ENCODE results near the gene MYOF.
"Not testable (repeated sequence)": the region's sequence is repeated elsewhere in the genome, so short reads cannot be mapped to it uniquely, and the experiment has no call there.

The MYOF gene

DNA sequence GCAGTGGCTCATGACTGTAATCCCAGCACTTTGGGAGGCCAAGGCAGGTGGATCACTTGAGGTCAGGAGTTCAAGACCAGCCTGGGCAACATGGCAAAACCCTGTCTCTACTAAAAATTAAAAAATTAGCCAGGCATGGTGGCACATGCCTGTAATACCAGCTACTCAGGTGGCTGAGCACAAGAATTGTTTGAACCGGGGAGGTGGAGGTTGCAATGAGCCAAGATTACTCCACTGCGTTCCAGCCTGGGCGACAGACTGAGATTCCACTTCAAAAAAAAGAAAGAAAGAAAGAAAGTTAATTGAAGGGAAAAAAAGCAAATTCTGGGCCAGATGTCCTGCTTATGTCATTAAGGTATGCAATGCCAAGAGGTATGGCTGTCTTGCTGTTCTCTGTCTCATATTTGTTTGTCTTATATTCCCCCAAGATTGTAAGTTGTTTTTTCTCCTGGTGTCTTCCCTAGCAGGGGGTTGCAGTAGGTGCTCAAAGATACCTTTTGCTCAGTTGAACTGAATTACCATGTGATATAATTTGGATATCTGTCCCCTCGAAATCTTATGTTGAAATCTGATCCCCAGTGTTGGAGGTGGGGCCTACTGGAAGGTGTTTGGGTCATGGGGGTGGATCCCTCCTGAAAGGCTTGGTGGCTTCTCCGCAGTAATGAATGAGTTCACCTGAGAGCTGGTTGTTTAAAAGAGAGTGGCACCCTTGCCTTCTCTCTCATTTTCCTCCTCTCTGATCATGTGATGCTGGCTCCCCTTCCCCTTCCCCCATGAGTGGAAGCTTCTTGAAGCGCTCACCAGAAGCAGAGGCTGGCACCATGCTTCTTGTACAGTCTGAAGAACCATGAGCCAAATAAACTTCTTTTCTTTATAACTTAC lies 60.9 kb downstream of the MYOF start:
- no peak for DNase-seq

DNA sequence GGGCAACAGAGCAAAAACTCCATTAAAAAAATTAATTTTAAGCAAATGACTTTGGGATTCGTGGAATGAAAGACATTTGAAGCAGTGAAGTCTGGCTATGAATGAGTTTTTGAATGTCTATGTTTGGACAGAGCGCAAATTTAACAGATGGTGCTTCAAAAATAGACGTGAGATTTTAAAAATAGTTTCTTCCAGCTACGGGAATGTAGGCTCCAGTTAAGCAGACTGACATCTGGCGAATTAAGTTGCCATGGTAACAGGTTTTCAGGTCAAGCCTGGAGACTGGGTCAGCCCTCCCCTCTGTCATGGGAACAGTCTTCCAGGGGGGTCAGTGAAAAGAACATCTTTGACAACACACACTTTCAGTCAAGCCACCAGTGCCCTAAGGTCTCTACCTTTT lies 62.0 kb downstream of the MYOF start:
- no peak for DNase-seq

DNA sequence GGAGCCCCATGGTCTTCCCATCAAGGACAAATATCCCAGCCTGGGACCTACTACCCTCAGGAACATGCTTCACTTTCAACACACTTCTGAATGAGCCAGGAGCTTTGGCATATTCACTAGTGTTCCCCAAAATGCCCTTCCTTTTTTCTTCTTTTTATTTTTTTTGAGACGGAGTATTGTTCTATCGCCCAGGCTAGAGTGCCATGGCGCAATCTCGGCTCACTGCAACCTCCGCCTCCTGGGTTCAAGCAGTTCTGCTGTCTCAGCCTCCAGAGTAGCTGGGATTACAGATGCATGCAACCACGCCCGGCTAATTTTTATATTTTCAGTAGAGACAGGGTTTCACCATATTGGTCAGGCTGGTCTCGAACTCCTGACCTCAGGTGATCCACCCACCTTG lies 63.1 kb downstream of the MYOF start:
- not testable (repeated sequence) for DNase-seq

DNA sequence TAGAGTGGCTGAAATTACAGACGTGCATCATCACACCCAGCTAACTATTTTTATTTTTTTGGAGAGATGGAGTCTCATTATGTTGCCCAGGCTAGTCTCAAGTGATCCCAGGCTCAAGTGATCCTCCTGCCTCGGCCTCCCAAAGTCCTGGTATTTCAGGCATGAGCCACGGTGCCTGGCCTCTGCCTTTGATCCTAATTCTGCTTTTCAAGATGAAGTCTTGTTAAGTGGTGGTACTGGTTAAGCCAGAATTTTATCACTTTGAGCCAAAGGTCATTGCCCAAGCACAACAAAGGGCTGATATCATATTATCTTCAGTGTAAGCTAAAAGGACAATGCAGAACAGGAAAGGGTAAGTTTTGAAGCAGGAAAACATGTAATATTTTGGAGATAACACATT lies 64.2 kb downstream of the MYOF start:
- no peak for DNase-seq

DNA sequence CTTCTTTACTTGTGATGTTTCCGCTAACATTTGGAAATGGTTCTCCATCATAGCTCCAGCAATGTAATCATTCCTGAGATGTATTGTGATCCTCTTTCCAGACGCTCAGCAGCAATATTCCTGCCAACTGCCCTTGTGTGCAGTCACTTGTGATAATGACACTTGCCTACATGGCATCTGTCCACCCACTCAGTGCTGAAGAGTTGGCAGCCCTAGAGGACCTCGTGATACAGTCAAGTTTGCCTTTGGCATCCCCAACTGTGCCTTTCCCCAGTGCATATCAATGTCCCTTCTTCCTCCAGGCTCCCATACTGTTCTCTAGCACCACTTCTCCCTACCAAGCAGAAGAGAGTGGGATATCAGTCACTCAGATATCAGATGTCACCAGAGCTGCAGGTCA lies 64.9 kb downstream of the MYOF start:
- no peak for DNase-seq

DNA sequence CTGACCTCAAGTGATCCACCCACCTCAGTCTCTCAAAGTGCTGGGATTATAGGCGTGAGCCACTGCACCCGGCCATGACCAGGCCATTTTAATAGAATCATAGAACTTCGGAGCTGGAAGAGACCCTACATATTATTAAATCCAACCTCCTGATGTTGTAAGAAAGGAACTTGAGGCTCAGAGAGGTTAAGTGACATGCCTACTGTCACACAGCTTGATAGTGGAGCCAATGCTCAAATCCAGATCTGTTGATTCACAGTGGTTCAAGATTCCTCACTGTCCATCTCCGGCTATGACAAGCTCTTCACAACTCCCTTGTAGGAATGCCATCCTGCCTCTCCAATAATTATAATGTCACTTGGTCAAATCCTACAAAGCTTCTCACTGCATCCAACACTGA lies 65.3 kb downstream of the MYOF start:
- no peak for DNase-seq

DNA sequence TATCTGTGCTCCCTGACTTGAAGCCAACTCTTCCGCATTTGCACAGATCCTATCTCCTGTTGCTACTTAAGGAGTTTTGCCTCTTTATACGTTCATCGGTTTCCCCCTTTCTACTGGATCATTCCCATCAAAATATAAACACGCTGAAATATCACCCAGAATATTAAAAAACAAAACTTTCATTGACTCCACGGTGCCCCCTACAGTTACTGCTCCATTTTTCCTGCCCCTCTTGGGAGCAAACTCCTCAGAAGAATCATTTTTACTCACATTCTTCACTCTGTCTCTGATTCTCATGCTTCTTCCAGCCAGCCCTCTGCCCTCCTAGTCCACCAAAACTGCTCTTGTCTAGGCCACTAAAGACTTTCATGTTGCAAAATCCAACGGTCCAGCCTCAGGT lies 66.4 kb downstream of the MYOF start:
- DNase-seq: no peak

DNA sequence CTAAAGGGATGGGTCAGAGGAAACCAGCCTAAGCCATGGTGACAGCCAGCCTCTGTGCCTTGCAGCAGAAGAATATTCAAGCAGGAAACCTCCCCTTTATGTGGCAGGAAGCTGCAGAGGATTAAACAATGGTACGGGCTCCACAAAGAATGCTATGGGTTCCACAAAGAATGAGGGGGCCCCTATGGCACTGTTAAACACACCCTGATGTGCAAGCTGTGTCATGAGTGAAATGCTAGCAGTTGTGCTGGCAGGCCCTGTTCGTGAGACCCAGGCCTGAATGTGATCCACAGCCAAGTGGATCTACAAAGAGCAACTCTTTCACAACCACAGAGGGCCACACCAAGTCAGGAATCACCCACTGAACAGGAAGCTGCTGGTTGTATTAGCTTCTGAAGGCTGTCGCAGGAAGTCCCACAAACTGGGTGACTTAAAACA lies 68.9 kb downstream of the MYOF start:
- DNase-seq: peak; percentile 41

DNA sequence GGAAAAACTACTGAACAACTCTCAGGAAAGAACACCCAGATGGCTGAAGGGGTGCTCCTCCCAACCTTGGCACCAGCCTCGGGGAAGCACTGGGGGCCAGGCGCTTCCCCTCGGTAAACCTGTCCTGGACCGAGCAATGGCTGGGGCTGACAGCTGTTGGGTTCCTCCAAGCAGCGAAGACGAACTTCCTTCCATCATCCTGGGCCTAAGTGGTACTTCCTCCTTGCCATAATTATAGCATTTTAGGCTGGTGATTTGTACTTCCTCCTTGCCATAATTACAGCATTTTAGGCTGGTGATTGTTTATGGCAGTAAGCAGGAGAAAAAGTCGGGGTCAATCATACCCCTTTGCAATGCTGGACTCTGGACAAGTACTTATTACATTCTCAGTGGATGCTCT lies 69.3 kb downstream of the MYOF start:
- no peak for DNase-seq

DNA sequence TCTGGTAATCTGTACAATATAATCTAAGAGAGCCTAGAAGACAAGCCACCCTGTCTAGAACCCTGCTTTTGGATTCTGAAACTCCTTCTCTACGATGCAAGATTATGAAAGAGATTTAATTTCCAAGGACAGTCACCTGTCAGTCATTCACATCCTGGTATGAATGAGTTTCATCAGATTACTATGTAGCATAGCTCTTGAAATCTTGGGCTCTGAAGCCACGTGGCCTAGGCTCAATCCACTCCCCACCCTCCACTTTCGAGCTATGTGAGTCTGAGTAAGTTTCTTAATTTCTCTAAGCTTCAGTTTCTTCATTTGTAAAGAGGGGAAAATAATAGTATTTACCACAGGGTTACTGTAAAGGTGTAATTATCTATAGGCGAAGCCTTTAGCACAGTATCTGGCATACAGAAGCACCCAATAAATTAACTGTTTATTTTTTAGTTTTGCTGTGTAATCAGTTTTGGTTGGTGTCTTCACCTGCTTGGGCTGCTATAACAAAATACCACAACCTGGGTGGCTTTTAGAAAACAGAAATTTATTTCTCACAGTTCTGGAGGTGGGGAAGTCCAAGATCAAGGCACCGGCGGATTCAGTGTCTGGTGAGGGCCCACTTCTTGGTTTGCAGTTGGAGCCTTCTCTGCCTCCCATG lies 71.3 kb downstream of the MYOF start:
- DNase-seq: no peak

DNA sequence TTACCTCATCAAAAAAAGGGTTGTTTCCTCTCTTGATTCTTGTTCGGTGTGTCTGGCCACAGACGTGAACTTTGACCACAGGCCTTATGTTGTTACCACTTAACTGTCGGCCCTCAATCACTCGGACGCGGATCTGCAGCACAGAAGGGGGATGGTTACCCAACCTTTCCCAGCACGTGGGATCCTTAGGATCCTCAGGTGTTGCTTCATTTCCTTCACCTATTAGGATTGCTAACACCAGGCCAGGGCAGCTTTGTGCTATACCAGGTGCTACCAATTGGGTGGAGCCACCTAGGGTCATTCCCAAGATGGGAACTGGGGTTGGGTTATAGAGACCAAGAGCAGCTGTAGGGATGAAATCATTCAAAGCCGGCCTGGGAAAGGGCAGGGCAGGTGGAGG lies 73.4 kb downstream of the MYOF start:
- DNase-seq: no peak

DNA sequence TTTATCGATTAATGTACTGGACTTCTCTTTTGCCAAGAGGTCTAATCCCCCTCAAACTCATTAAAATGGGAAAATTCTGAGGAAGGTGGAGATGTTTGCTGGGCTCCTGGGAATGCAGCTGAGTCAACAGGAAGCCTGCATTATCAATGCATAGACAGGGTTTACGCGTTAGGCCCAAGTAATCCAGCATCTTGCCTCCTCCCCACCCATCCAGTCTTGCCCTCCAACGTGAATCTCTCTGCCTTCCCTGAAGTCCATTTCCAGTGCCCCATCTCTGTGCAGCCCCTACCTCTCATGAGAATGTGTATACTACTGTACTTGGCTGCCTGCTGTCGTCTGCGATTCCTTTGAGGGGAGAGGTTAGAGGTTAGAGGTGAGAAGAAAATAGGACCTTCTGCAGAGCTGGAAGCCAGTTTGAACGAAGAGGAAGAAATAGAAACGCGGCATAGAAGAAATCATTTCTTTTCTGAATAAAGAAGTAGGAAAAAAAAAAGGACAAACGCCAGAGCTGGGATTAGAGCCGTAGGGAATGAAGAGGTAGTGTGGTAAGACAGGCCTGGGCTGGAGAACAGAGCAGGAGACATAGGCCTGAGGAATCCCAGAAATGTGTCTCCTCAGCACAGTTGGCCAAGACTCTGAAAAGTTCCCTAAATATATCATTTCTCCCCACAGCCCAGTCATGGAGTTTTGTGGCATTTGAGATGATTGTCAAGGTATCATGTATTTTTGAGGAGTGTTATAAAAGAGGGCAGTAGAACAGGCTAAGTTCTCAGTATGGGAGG lies 75.6 kb downstream of the MYOF start:
- DNase-seq: no peak

DNA sequence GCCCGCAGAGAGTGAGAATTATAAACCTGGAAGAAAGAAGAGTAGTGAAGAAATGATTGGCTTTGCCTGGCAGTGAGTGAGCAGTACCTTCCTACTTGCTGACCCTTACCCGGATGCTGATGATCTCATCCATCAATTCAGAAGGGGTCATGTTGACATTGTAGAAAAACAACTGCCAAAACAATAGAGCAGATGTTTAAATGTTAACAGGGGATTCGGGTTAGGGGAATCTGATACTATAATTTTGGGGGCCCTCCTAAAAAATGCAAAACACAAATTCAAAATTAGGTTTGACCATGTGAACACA lies 78.1 kb downstream of the MYOF start:
- no peak for DNase-seq

DNA sequence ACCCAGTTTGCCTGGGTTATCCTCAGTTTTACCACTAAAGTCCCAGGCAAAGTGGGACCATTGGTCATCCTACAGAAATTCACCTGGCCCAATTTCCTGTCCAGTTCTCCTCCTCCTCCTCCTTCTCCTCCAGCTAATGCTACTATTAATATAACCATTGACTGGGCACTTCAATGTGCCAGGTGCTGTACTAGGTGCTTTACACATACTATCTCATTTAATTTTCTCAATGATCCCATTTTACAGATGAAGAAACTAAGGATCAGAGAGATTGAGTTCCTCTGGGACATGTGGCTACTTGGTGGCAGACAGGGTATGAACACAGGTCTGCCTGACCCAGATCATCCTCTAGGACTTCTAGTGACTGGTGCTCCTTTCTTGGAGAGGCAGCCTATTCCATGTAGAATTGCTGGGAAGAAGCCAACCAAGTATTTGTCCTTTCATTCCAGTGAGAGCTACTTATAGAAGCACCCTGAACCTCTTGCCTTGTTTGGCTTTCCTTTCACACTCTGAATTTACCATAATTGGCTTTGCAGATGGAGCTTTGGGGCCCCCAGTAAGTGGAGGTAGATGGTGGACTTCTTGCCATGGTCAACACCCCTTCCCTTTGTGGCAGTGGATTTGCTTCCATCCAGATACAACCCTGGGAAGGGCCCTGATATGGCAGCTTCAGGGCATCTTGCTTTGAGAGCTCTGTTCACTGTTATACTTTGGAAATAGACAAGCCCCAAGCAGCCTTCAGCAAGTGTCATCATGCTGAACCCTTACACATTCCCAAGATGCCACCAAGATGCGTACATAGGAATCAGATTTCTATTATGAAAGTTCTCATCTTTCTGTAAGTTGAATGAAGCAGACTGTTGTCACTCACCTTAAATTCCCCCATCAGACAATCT lies 78.7 kb downstream of the MYOF start:
- DNase-seq: no peak

DNA sequence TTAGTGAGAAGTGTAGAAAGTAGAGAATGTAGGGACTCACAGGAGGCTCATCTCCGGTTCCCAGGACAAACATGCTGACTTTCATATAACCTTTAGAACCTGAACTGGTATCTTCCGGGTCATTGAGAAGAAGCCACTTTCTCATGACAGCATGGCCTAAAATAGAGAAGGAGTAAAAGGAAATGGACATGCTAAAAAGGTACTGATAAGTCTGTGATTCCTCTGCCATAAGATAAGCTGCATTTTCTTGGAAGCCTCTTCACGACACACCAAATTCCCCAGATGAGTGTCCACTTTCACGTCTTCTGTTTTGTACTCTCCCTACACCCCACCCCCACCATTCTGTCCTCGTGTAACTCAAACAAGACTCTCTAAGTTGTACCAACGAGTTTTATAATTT lies 79.9 kb downstream of the MYOF start:
- DNase-seq: no peak

DNA sequence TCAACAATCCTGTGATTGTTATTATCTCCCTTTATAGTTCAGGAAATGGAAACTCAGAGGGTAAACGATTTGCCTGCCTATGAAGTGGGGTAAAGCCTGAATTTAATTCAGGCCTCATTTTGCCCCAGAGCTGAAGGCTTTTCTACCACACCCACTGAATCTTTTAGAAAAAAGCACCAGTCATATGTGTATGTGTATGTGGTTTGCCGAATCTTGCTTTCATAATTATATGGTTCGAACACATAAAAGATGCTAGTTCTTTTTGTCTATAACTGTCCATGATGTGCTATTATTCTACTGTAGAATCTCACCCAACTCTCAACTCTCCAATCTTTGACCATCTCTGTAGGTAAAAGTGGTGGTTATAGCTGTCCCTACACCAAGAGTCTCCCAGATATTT lies 83.6 kb downstream of the MYOF start:
- DNase-seq: no peak

DNA sequence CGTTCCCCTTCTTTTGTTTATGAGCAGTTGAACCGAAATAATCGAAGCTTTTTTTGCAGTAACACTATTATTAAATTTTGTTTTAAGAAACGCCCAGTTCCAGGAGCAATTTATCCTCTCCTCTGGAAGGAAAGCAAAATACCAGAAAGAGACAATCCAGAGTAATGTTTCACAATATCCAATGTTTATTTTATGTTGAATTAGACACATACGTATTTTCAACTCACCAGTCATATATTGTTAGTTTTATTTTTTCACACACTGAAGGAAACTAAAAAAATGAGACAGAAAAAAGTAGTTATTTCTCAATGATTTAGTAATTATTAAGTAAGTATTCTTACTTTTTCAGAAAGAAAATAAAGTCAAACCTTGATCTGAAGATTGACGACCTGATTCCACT lies 85.1 kb downstream of the MYOF start:
- DNase-seq: no peak

DNA sequence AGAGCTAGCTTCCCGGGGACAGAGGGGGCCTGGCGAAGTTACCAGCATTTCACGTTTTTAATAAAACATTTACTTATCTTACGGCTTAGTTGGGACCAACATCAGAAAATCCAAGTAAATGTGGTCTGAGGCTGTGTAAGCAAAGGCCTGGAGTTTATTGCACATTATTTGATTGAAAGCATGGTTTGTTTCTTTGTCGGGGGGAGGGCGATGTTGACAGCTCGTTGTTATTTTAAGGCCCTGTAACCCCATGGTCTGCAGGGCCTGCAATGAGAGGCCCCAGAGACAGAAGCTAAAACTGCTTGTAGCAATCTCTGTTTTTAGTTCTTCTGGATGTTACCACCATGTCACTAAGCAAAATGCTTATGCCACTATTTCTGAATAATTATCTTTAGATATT lies 88.9 kb downstream of the MYOF start:
- no peak for DNase-seq

DNA sequence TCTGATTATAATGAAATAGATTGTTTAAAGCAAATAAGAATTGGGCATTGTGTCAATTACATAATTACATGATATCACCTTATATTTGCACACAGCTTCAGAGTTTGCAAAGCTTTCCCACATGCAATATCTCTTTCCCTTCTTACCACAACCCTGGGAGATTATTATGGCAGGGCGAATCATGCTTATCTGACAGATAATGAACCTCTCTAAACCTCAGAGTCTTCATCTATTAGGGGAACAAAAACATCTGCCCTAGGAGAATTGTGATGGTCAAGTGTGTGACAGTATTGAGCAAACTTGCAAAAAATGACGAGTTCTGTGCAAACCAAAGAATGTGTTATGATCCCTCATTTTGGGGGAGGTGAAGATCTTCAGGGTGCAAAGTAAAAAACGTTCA lies 90.0 kb downstream of the MYOF start:
- DNase-seq: no peak

DNA sequence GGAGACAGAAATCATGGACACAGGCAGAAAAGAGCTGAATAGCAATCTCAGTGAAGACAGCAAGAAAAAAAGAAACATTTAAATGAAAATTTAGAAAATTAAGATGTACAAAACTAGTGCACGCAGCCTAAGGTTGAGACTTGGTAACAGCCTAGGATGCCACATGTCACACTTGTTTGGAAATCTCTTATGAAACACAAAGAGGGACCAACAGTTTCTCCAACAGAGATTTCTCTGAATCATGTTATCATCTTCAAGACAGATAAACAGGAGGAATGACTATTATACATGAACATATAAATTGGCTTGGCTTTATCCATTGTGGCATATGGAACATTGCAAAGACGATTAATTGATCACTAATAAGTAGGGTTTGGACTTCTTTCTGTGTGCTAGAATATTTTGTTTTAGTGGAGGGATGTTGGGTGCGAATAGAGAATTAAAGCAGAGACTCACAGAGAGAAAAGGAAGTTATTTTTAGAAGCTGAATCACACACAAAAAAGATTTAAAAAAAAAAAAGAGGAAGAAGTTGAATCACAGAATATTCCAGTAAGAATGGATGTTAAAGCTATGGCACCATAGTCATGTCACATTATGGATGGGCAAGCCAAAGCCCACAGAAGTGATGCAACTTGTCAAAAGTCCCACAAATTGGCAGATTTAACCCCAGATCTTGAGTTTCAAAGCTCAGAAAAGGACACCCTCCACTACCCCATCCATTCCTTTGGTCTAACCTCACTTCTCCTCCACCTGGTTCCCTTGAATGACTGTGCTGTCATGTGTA lies 91.6 kb downstream of the MYOF start:
- DNase-seq: no peak

DNA sequence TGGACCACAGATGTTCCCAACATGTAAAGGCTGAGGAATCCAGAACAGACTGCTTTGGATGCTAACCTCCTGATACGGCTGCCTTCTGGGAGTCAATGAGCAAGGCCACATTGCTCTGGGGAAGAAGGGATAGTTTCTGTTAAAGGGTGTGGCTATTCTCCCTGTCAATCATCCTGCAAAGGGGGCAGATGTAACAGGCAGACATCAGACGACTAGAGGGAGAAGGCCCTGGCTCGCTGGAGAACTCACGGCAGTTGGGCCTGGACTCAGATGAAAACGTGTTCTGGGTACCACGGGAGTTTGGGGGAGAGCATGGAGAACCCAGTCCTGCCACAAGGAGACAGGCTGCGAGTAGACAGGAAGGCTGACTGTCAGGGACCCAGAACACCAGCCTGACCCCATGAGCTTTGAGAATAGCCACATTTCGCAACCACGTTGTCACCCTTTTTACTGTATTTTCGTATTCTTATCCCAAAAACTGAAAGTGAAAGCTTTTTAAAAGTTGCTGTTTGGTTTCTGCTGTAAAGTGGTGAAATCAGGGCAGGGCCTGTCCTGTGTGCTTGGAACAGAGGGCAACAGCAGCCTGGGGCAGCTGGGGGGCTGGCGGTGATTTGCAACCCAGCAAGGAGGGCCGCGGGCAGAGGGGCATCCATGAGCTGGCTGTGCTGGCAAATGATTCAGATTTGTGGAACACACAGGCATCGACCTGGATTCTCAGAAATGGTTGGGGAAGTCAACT lies 95.3 kb downstream of the MYOF start:
- DNase-seq: peak; percentile 2
